Neural cell (in vitro differentiated cells): ENCODE results near the gene PSD2. TPM values are rescaled to one million over a fixed set of nuclear protein-coding genes. Genes with fewer than 3 reads are reported as not detected.

ENCODE experiments used
- H2AFZ ChIP-seq: fragments of 200-600, 300-800 bp; sonication (generic), shearing (Covaris generic); 2 replicates; pipeline ENCODE4 v1.6.0; 2014; ENCODE audit warnings: low read depth, mild to moderate bottlenecking, antibody characterized with exemption, low read length, moderate library complexity
- H3F3A ChIP-seq: fragments of 200-600 bp; shearing (Covaris generic); 2 replicates; pipeline ENCODE4 v1.6.1; 2016; ENCODE audit warnings: mild to moderate bottlenecking, moderate library complexity, mixed read lengths, antibody characterized with exemption, low read length; ENCODE audit not compliant: insufficient read depth, poor library complexity, severe bottlenecking
- H3K27ac ChIP-seq: fragments of 200-600, 300-800 bp; sonication (generic), shearing (Covaris generic); 2 replicates; pipeline ENCODE4 v1.5.1; 2014; ENCODE audit warnings: mild to moderate bottlenecking, low read length, moderate library complexity
- H3K27me3 ChIP-seq: fragments of 300-800, 200-600 bp; sonication (generic), shearing (Covaris generic); 2 replicates; pipeline ENCODE4 v1.6.0; 2014; ENCODE audit warnings: mild to moderate bottlenecking, low read depth, low read length, moderate library complexity; ENCODE audit not compliant: insufficient read depth
- H3K36me3 ChIP-seq: fragments of 300-800, 200-600 bp; sonication (generic), shearing (Covaris generic); 2 replicates; pipeline ENCODE4 v1.5.1; 2014; ENCODE audit warnings: mild to moderate bottlenecking, antibody characterized with exemption, low read length, moderate library complexity; ENCODE audit not compliant: insufficient read depth
- H3K4me2 ChIP-seq: fragments of 300-800, 200-600 bp; sonication (generic), shearing (Covaris generic); 2 replicates; pipeline ENCODE4 v1.6.0; 2014; ENCODE audit warnings: mild to moderate bottlenecking, low read length
- H3K4me3 ChIP-seq: fragments of 300-800, 200-600 bp; sonication (generic), shearing (Covaris generic); 2 replicates; pipeline ENCODE4 v1.5.1; 2014; ENCODE audit warnings: mild to moderate bottlenecking, low read length, moderate library complexity
- H3K79me2 ChIP-seq: fragments of 200-600 bp; shearing (Covaris generic); replicated peaks from 2 replicates; pipeline ENCODE4 v1.6.0; 2014; ENCODE audit warnings: mild to moderate bottlenecking, low read length, moderate library complexity; ENCODE audit not compliant: insufficient read depth
- H3K9ac ChIP-seq: fragments of 300-800, 200-600 bp; sonication (generic), shearing (Covaris generic); 2 replicates; pipeline ENCODE4 v1.6.1; 2016; ENCODE audit warnings: mild to moderate bottlenecking, low read length, mixed read lengths
- H3K9me2 ChIP-seq: fragments of 200-600 bp; shearing (Covaris generic); 2 replicates; pipeline ENCODE4 v1.6.1; 2016; ENCODE audit warnings: mild to moderate bottlenecking, low read length, mixed read lengths; ENCODE audit not compliant: insufficient read depth
- H3K9me3 ChIP-seq: fragments of 200-600, 300-800 bp; sonication (generic), shearing (Covaris generic); 2 replicates; pipeline ENCODE4 v1.6.1; 2016; ENCODE audit warnings: mild to moderate bottlenecking, mixed run types, low read length, moderate library complexity, mixed read lengths
- H4K20me1 ChIP-seq: fragments of 200-600 bp; shearing (Covaris generic); 2 replicates; pipeline ENCODE4 v1.6.1; 2016; ENCODE audit warnings: mild to moderate bottlenecking, mixed run types; ENCODE audit not compliant: insufficient read depth
- EP300 ChIP-seq: fragments of 450-650 bp; conservative IDR thresholded peaks from 2 replicates; pipeline ENCODE4 v1.6.1; 2014; ENCODE audit warnings: antibody characterized with exemption, mild to moderate bottlenecking, moderate library complexity; ENCODE audit not compliant: poor library complexity, severe bottlenecking
- EZH2 ChIP-seq: fragments of 200-600, 300-800 bp; shearing (Covaris generic), sonication (generic); IDR thresholded peaks from 2 replicates; pipeline ENCODE4 v1.6.1; 2014; ENCODE audit warnings: antibody characterized with exemption, low read length, borderline replicate concordance, mild to moderate bottlenecking; ENCODE audit not compliant: insufficient read depth, poor library complexity, severe bottlenecking
- MXI1 ChIP-seq: fragments of 450-650 bp; conservative IDR thresholded peaks from 2 replicates; pipeline ENCODE4 v1.6.1; 2014; ENCODE audit warnings: antibody characterized with exemption, mild to moderate bottlenecking; ENCODE audit not compliant: poor library complexity, severe bottlenecking
- POLR2AphosphoS5 ChIP-seq: IDR thresholded peaks from 2 replicates; pipeline ENCODE4 v1.6.1; 2012
- RAD21 ChIP-seq: fragments of 450-650 bp; conservative IDR thresholded peaks from 2 replicates; pipeline ENCODE4 v1.6.1; 2014; ENCODE audit warnings: antibody characterized with exemption, mild to moderate bottlenecking, moderate library complexity
- REST ChIP-seq: IDR thresholded peaks from 2 replicates; pipeline ENCODE4 v1.6.1; 2012; ENCODE audit warnings: borderline replicate concordance
- SMC3 ChIP-seq: fragments of 450-650 bp; conservative IDR thresholded peaks from 2 replicates; pipeline ENCODE4 v1.6.1; 2014; ENCODE audit warnings: antibody characterized with exemption, mild to moderate bottlenecking, moderate library complexity; ENCODE audit not compliant: poor library complexity
- TAF1 ChIP-seq: IDR thresholded peaks from 2 replicates; pipeline ENCODE4 v1.6.1; 2012; ENCODE audit warnings: low read depth
- polyA plus RNA-seq: library from polyadenylated mRNA; depleted of rRNA; stranded (reverse); fragments of >200 nt; gene quantifications from 2 replicates; pipeline ENCODE4 v1.2.3, GENCODE V29; 2014
- TF ChIP-seq, protein P1 (sequence below): fragments of 450-650 bp; IDR thresholded peaks from 2 replicates; pipeline ENCODE4 v1.5.1; 2014; ENCODE audit warnings: antibody characterized with exemption, mild to moderate bottlenecking, moderate library complexity; ENCODE audit not compliant: poor library complexity, severe bottlenecking

The PSD2 gene
- polyA plus RNA-seq, 1 donor from 2014 or later: 33.4 TPM

DNA sequence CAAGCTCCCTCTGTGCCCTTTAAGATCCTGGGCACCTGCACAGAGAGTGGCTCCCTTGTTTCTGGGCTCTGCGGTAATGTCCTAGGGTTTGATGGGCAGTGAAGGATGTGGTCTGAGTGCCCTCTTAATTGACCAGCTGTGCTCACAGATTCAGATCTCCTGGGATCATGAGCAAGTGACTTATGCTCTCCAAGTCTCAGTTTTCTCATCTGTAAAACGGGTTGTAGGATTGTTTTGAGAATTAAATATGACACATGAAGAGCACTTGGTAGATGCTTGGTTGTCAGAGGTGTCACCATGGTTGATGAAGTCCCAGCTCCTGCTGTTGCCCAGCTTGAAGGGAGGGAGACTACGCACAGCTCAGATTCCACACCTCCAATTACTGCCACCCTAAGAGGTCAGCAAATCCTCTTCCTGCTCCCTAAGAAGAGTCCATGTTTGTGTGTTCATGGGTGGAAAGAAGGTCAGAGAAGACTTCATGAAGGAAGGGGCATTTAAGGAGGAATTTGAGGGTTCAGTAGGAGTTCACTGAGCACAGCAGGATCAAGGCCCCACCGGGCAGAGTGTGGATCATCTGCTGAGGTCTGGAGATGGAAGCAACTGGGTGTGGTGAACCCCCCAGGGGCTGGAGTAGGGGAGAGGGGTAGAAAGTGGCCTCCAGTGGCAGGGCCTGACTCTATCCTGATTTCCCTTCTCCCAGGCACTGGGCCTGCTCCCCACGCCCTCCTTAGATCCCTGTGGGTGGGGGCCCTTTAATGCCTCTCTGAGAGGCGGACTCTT is 1.4 kb upstream of the PSD2 start:
- H3F3A ChIP-seq: no peaks in the 10 kb centered on the region
- H3K79me2 ChIP-seq: peaks cover 34% of the 10 kb centered on the region
- peak overlapping the region; percentile 97 for H3K4me3 ChIP-seq
- H3K27ac ChIP-seq: no peak overlapping the region
- peak overlapping the region; percentile 91 for H3K9ac ChIP-seq
- no peaks in the 10 kb centered on the region for H3K36me3 ChIP-seq
- H2AFZ ChIP-seq: no peak overlapping the region
- no peaks in the 10 kb centered on the region for H3K9me2 ChIP-seq
- H3K27me3 ChIP-seq: peaks cover 20% of the 10 kb centered on the region
- no peak for TF ChIP-seq TAF1
- no peak for TF ChIP-seq EP300
- TF ChIP-seq REST: no peak
- TF ChIP-seq EZH2: no peak
- TF ChIP-seq SMC3: no peak
- no peaks in the 10 kb centered on the region for H4K20me1 ChIP-seq
- H3K9me3 ChIP-seq: no peaks in the 10 kb centered on the region
- no peak overlapping the region for H3K4me2 ChIP-seq

DNA sequence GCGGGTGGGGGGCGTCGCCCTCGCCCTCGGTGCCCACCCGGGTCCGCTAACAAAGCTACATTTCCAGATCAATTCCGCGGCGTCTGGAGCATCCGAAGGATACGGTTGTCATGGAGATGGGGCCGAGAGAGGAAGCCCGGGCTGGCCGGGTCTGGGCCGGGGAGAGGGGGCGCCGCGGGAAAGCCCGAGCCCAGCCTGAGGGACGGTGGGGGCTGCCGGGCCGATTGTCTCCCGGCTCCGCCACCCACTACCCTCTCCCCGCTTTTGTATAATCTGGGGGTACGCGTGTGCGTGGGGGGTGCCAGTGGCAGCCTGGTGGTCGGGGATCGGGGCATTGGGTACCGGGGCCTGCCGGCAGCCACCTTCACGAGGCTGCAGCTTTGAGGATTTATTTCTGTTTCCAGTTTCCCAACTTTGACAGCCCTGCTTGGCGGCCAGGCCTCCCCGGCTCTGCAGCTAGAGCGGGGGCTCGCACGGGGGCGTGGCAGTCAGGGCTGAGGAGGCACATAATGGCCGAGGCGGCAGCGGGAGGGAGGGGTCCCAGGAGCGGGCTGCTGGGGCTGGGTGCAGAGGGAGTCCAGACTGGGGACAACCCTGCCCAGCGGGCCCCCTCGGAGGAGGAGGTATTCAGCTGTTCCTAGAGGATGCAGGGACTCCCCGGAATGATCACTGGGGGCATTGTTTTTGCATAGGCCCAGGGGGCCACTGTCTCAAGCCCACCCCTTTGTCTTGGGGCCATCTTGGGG is 626 bp downstream of the PSD2 start:
- Histone ChIP-seq H3K27me3 (peaks cover 20% of the 10 kb centered on the region), H3K9ac (peak overlapping the region; percentile 91), H3F3A (no peaks in the 10 kb centered on the region), H3K79me2 (peaks cover 34% of the 10 kb centered on the region), H3K4me2 (peak overlapping the region; percentile 74), H2AFZ (peak overlapping the region; percentile 57), H3K4me3 (peak overlapping the region; percentile 97), H3K36me3 (no peaks in the 10 kb centered on the region), H3K27ac (peak overlapping the region; percentile 85), H4K20me1 (no peaks in the 10 kb centered on the region), H3K9me2 (no peaks in the 10 kb centered on the region), H3K9me3 (no peaks in the 10 kb centered on the region)
- TF ChIP-seq MXI1 (peak; percentile 55), EP300 (no peak), EZH2 (no peak), SMC3 (no peak), POLR2AphosphoS5 (peak; percentile 15), RAD21 (no peak), TAF1 (no peak), REST (peak; percentile 60)
- TF ChIP-seq, protein P1, sequence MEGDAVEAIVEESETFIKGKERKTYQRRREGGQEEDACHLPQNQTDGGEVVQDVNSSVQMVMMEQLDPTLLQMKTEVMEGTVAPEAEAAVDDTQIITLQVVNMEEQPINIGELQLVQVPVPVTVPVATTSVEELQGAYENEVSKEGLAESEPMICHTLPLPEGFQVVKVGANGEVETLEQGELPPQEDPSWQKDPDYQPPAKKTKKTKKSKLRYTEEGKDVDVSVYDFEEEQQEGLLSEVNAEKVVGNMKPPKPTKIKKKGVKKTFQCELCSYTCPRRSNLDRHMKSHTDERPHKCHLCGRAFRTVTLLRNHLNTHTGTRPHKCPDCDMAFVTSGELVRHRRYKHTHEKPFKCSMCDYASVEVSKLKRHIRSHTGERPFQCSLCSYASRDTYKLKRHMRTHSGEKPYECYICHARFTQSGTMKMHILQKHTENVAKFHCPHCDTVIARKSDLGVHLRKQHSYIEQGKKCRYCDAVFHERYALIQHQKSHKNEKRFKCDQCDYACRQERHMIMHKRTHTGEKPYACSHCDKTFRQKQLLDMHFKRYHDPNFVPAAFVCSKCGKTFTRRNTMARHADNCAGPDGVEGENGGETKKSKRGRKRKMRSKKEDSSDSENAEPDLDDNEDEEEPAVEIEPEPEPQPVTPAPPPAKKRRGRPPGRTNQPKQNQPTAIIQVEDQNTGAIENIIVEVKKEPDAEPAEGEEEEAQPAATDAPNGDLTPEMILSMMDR: no peak
